ENCODE data around the gene LIPC. TPM values are rescaled to one million over a fixed set of nuclear protein-coding genes. Genes with fewer than 3 reads are reported as not detected.

Gene LIPC
- polyA plus RNA-seq, 1 of the 3 experiments (the other 2 are of a cell fraction): not detected

DNA sequence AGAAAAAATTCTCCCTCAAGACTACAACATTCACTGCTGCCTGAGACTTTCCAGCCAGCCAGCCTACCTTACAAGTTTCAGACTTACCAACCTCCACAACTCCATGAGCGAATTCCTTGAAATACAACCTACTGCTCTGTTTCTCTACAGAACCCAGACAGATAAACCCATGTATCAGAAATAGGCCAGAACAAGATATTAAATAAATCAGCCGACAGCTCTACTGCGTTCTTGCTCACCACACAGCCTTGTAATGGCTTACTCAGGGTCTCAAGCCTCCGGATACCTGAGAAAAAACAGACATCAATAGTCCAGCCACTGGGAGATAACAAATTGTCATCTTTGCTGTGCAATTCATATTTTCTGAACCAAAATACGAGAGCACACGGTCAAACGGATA, 43.6 kb upstream of the LIPC start:
- ChIA-PET CTCF (no interaction called here), POLR2A (no interaction called here)
- H3K4me3 ChIP-seq (ENCODE audit: low read depth in 2 of 2, low read length in 1 of 2): no peak overlapping the region
- DNase-seq: no peak
- no peak overlapping the region for H3K9ac ChIP-seq
- no peaks in the 10 kb centered on the region for H3K9me3 ChIP-seq
- H3K9me2 ChIP-seq: no peaks in the 10 kb centered on the region
- no peaks in the 10 kb centered on the region for H3K79me2 ChIP-seq (ENCODE audit: insufficient read depth)
- no peaks in the 10 kb centered on the region for H3F3A ChIP-seq (replicated peaks; ENCODE audit: insufficient read depth)
- 80% methylated on average over 7 of the region's 7 CpGs for WGBS (ENCODE audit: low lambda C conversion rate)
- H3K27me3 ChIP-seq (ENCODE audit: insufficient read depth): peaks cover 6% of the 10 kb centered on the region; the same call in 1 of the 2 replicates
- H4K20me1 ChIP-seq (ENCODE audit: insufficient read depth): no peaks in the 10 kb centered on the region
- TF ChIP-seq JUND (IDR thresholded peaks at IDR 0.05) (no peak), TAF1 (IDR thresholded peaks at IDR 0.05; ENCODE audit: borderline replicate concordance, low read depth, low read length) (no peak), YY1 (IDR thresholded peaks at IDR 0.05; ENCODE audit: low read depth) (no peak), FOSL2 (IDR thresholded peaks at IDR 0.05; ENCODE audit: borderline replicate concordance, low read depth) (no peak), SMC3 (IDR thresholded peaks at IDR 0.05; ENCODE audit: low read depth, low read length) (no peak), SIN3A (IDR thresholded peaks at IDR 0.05; ENCODE audit: borderline replicate concordance, low read depth, low read length) (no peak), NFIC (IDR thresholded peaks at IDR 0.05; ENCODE audit: borderline replicate concordance) (no peak), TEAD4 (IDR thresholded peaks at IDR 0.05; ENCODE audit: borderline replicate concordance, insufficient read depth) (no peak), NRF1 (IDR thresholded peaks at IDR 0.05; ENCODE audit: low read depth, low read length) (no peak), GATA2 (CRISPR knock-in tag; IDR thresholded peaks at IDR 0.05) (no peak), ZBTB33 (IDR thresholded peaks at IDR 0.05; ENCODE audit: borderline replicate concordance, low read depth) (no peak), CTCF (IDR thresholded peaks at IDR 0.05) (no peak), POLR2AphosphoS5 (IDR thresholded peaks at IDR 0.05; ENCODE audit: low read depth, low read length) (no peak), GABPA (IDR thresholded peaks at IDR 0.05; ENCODE audit: low read depth) (no peak), IRF3 (IDR thresholded peaks at IDR 0.05; ENCODE audit: low read depth, low read length) (no peak), CHD2 (IDR thresholded peaks at IDR 0.05; ENCODE audit: low read length, partially characterized antibody) (no peak)
- TF ChIP-seq, protein P1, sequence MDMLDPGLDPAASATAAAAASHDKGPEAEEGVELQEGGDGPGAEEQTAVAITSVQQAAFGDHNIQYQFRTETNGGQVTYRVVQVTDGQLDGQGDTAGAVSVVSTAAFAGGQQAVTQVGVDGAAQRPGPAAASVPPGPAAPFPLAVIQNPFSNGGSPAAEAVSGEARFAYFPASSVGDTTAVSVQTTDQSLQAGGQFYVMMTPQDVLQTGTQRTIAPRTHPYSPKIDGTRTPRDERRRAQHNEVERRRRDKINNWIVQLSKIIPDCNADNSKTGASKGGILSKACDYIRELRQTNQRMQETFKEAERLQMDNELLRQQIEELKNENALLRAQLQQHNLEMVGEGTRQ (IDR thresholded peaks at IDR 0.05; ENCODE audit: borderline replicate concordance, low read depth, low read length): no peak
- TF ChIP-seq, protein P2, sequence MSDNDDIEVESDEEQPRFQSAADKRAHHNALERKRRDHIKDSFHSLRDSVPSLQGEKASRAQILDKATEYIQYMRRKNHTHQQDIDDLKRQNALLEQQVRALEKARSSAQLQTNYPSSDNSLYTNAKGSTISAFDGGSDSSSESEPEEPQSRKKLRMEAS (IDR thresholded peaks at IDR 0.05; ENCODE audit: low read depth): no peak
- no peaks in the 10 kb centered on the region for H3K36me3 ChIP-seq (replicated peaks in 1 of 2; ENCODE audit: control insufficient read depth in 1 of 2, insufficient read depth in 2 of 2, low read length in 1 of 2)
- no peak overlapping the region for H3K4me2 ChIP-seq
- H3K27ac ChIP-seq (ENCODE audit: low read depth in 2 of 2, low read length in 1 of 2): no peak overlapping the region
- no peak overlapping the region for H2AFZ ChIP-seq (ENCODE audit: low read depth)
- H3K4me1 ChIP-seq (ENCODE audit: control insufficient read depth in 1 of 2, insufficient read depth in 2 of 2, low read depth in 1 of 2, low read length in 1 of 2): peaks cover 0 to 3% of the 10 kb centered on the region in 2 experiments; a peak in 1 of 4 replicates
